Fibroblast of lung (primary cell): ENCODE measurements around the gene DOK1.

Source experiments
- CTCF ChIP-seq, 2 donors: IDR thresholded peaks in 1 of 2; conservative IDR thresholded peaks in 1 of 2; 1 replicate in 1 of 2; 2 replicates in 1 of 2; pipeline ENCODE4 v1.5.1; 2011 to 2012; ENCODE audit warnings: low read length in 2 of 2, control low read depth in 1 of 2, inconsistent platforms in 1 of 2, low read depth in 1 of 2, mild to moderate bottlenecking in 1 of 2
- EZH2 ChIP-seq: IDR thresholded peaks from 2 replicates; pipeline ENCODE4 v1.5.1; 2012; ENCODE audit warnings: low read length, control low read depth, mild to moderate bottlenecking; ENCODE audit errors: missing control alignments

GRCh38 chr2:74511104-74511989, 43.2 kb upstream of the DOK1 start:
- TF ChIP-seq CTCF (conservative IDR thresholded peaks at IDR 0.05 in 1 of 2, IDR thresholded peaks at IDR 0.05 in 1 of 2; ENCODE audit: low read depth in 1 of 2, low read length in 2 of 2) (no peak), EZH2 (no peak)
